ENCODE measurements around the gene KLK13.

DNA sequence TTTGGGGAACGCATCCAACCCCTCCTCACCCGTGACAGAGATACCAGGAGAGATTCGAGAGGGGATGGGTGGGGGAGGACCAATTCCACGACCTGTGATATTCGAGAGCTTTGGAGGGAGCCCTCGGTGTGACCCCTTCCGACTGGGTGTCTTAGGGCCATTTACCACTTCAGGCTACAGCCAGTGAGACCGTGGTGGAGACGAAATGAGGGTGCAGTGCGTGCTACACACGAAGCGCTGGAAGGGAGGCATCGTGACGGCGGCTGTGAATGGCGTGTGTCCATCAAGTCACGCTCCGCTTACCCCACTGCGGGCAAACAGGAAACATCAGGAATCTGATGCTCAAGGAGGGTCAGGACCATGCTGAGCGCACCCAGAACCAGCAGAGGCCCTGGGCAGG lies 32.9 kb upstream of the KLK13 start:
- TF ChIP-seq, protein P1, sequence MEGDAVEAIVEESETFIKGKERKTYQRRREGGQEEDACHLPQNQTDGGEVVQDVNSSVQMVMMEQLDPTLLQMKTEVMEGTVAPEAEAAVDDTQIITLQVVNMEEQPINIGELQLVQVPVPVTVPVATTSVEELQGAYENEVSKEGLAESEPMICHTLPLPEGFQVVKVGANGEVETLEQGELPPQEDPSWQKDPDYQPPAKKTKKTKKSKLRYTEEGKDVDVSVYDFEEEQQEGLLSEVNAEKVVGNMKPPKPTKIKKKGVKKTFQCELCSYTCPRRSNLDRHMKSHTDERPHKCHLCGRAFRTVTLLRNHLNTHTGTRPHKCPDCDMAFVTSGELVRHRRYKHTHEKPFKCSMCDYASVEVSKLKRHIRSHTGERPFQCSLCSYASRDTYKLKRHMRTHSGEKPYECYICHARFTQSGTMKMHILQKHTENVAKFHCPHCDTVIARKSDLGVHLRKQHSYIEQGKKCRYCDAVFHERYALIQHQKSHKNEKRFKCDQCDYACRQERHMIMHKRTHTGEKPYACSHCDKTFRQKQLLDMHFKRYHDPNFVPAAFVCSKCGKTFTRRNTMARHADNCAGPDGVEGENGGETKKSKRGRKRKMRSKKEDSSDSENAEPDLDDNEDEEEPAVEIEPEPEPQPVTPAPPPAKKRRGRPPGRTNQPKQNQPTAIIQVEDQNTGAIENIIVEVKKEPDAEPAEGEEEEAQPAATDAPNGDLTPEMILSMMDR (IDR thresholded peaks at IDR 0.05; ENCODE audit: borderline replicate concordance, extremely low read depth, low read length, poor library complexity, severe bottlenecking), result no peak
- no peak for TF ChIP-seq EZH2 (IDR thresholded peaks at IDR 0.05; ENCODE audit: borderline replicate concordance, low read depth, low read length, severe bottlenecking)
